ENCODE data around the gene EEF1G. TPM values are rescaled to one million over a fixed set of nuclear protein-coding genes. Genes with fewer than 3 reads are reported as not detected.

Gene EEF1G
- total RNA-seq, 1 experiment from 2014 or later: 1,815 TPM

- Histone ChIP-seq H3K27ac (ENCODE audit: low read length) (0 out of 2 replicates have a peak overlapping the region, but pooled peaks have one; percentile 0), H3K4me1 (ENCODE audit: insufficient read depth, low read length) (peaks cover 21% of the 10 kb centered on the region), H3K27me3 (ENCODE audit: low read length) (no peaks in the 10 kb centered on the region), H4K20me1 (ENCODE audit: low read length) (no peaks in the 10 kb centered on the region), H3K79me2 (ENCODE audit: low read length) (peaks cover 43% of the 10 kb centered on the region), H3K9me3 (ENCODE audit: low read length) (no peaks in the 10 kb centered on the region), H3K9ac (ENCODE audit: low read length) (peak overlapping the region; percentile 98), H3K36me3 (ENCODE audit: low read depth, low read length) (peaks cover 42% of the 10 kb centered on the region), H3K4me3 (ENCODE audit: low read length) (peak overlapping the region; percentile 93), H2AFZ (ENCODE audit: low read length) (no peak overlapping the region), H3K4me2 (ENCODE audit: low read length) (peak overlapping the region; percentile 99), H3K9me2 (replicated peaks; ENCODE audit: low read length) (no peaks in the 10 kb centered on the region), H3F3A (ENCODE audit: low read length, unreplicated experiment) (no peaks in the 10 kb centered on the region)
- TSS peak; percentile 38 for BruUV-seq (replicated peaks)
- no peak for TF ChIP-seq EZH2 (IDR thresholded peaks at IDR 0.05; ENCODE audit: low read length, unreplicated experiment)
- TF ChIP-seq CTCF (conservative IDR thresholded peaks at IDR 0.05; ENCODE audit: low read depth, low read length): no peak
- TF ChIP-seq EZH2phosphoT487 (IDR thresholded peaks at IDR 0.05; ENCODE audit: borderline replicate concordance, low read length): no peak
- CTCF ChIA-PET: interaction anchor here (1.0 kb wide), 1 partner anchor 12 kb away, joined by 3 read pairs; no protein-coding TSS in a partner anchor
- POLR2A ChIA-PET (ENCODE audit: unreplicated experiment): interaction anchor here (0.6 kb wide), 1 partner anchor 69 kb away, joined by 10 read pairs; no protein-coding TSS in a partner anchor
- ATAC-seq: no peak
- intact Hi-C loops (cut with micrococcal nuclease): loop anchor here (1.0 to 5.0 kb wide), 2 partner anchors 9 to 72 kb away; partner anchors contain the start of genes LBHD1, TUT1 and UQCC3
- DNase-seq: no peak
Observed at GRCh38 chr11:62599901-62600300, 26.2 kb upstream of the EEF1G start.

- TF ChIP-seq CTCF (conservative IDR thresholded peaks at IDR 0.05; ENCODE audit: low read depth, low read length) (no peak), EZH2phosphoT487 (IDR thresholded peaks at IDR 0.05; ENCODE audit: borderline replicate concordance, low read length) (no peak), EZH2 (IDR thresholded peaks at IDR 0.05; ENCODE audit: low read length, unreplicated experiment) (no peak)
- H3K27ac ChIP-seq (ENCODE audit: low read length): 0 out of 2 replicates have a peak overlapping the region, but pooled peaks have one; percentile 0
- no peaks in the 10 kb centered on the region for H3K27me3 ChIP-seq (ENCODE audit: low read length)
- peak overlapping the region; percentile 99 for H3K4me2 ChIP-seq (ENCODE audit: low read length)
- BruUV-seq (replicated peaks): no TSS peak
- no peaks in the 10 kb centered on the region for H3K9me3 ChIP-seq (ENCODE audit: low read length)
- peak; percentile 96 for DNase-seq
- peaks cover 21% of the 10 kb centered on the region for H3K4me1 ChIP-seq (ENCODE audit: insufficient read depth, low read length)
- no peaks in the 10 kb centered on the region for H4K20me1 ChIP-seq (ENCODE audit: low read length)
- ChIA-PET CTCF (interaction anchor here (0.7 kb wide), 1 partner anchor 265 kb away, joined by 5 read pairs; no protein-coding TSS in a partner anchor), POLR2A (ENCODE audit: unreplicated experiment) (interaction anchor here (0.6 kb wide), 1 partner anchor 69 kb away, joined by 10 read pairs; no protein-coding TSS in a partner anchor)
- peaks cover 43% of the 10 kb centered on the region for H3K79me2 ChIP-seq (ENCODE audit: low read length)
- H3K36me3 ChIP-seq (ENCODE audit: low read depth, low read length): peaks cover 48% of the 10 kb centered on the region
- peak; percentile 37 for ATAC-seq
- no peaks in the 10 kb centered on the region for H3F3A ChIP-seq (ENCODE audit: low read length, unreplicated experiment)
- H3K9me2 ChIP-seq (replicated peaks; ENCODE audit: low read length): no peaks in the 10 kb centered on the region
- intact Hi-C loops (cut with micrococcal nuclease): loop anchor here (1.0 kb wide), 1 partner anchor 8 kb away; the partner anchor contains the start of gene TUT1
- H3K9ac ChIP-seq (ENCODE audit: low read length): peak overlapping the region; percentile 98
- H2AFZ ChIP-seq (ENCODE audit: low read length): no peak overlapping the region
- peak overlapping the region; percentile 93; the same call in 1 of the 2 replicates for H3K4me3 ChIP-seq (ENCODE audit: low read length)
Observed at GRCh38 chr11:62599069-62599696, 25.5 kb upstream of the EEF1G start.

GRCh38 chr11:62595124-62595523 is 21.4 kb upstream of the EEF1G start:
- no peak for TF ChIP-seq EZH2 (IDR thresholded peaks at IDR 0.05; ENCODE audit: low read length, unreplicated experiment)
- TF ChIP-seq CTCF (conservative IDR thresholded peaks at IDR 0.05; ENCODE audit: low read depth, low read length): no peak
- no peak for TF ChIP-seq EZH2phosphoT487 (IDR thresholded peaks at IDR 0.05; ENCODE audit: borderline replicate concordance, low read length)
- Histone ChIP-seq H3K27ac (ENCODE audit: low read length) (no peak overlapping the region), H3F3A (ENCODE audit: low read length, unreplicated experiment) (peaks cover 7% of the 10 kb centered on the region), H4K20me1 (ENCODE audit: low read length) (no peaks in the 10 kb centered on the region), H3K9me2 (replicated peaks; ENCODE audit: low read length) (no peaks in the 10 kb centered on the region), H2AFZ (ENCODE audit: low read length) (no peak overlapping the region), H3K4me1 (ENCODE audit: insufficient read depth, low read length) (peaks cover 25% of the 10 kb centered on the region), H3K36me3 (ENCODE audit: low read depth, low read length) (peaks cover 58% of the 10 kb centered on the region), H3K9ac (ENCODE audit: low read length) (no peak overlapping the region), H3K27me3 (ENCODE audit: low read length) (no peaks in the 10 kb centered on the region), H3K4me2 (ENCODE audit: low read length) (no peak overlapping the region), H3K9me3 (ENCODE audit: low read length) (no peaks in the 10 kb centered on the region), H3K4me3 (ENCODE audit: low read length) (no peak overlapping the region), H3K79me2 (ENCODE audit: low read length) (peaks cover 40% of the 10 kb centered on the region)
- ATAC-seq: no peak
- intact Hi-C loops (cut with micrococcal nuclease): no loop called here
- no peak for DNase-seq
- CTCF ChIA-PET: interaction anchor here (0.5 kb wide), 1 partner anchor 201 kb away, joined by 3 read pairs; no protein-coding TSS in a partner anchor
- POLR2A ChIA-PET (ENCODE audit: unreplicated experiment): no interaction called here
- BruUV-seq (replicated peaks): no TSS peak
